ENCODE measurements around the gene C20orf144.

Gene C20orf144

DNA sequence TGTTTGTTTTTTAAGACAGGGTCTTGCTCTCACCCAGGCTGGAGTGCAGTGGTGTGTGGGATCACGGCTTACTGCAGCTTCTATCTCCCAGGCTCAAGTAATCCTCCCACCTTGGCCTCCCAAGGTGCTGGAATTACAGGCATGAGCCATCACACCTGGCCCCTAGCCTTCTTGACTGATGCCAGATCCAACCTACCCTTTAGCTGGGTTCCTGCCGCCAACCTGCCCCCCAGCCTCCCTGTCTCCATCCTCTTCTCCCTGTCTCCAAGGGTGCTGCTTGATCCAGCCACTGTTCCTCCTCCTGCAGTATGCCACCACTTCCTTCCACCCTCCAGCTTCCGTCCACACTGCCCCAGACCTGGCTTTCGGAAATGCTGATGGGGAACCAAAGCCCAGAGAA lies 3.2 kb upstream of the C20orf144 start:
- DNase-seq (no peak), ATAC-seq (ENCODE audit: insufficient read depth, low read depth) (no peak)
- no peaks in the 10 kb centered on the region for H3K27me3 ChIP-seq (ENCODE audit: insufficient read depth, low read length, poor library complexity)
- no peaks in the 10 kb centered on the region for H3K9me3 ChIP-seq (ENCODE audit: insufficient read depth, low read length, severe bottlenecking)
- peaks cover 3% of the 10 kb centered on the region; the same call in 1 of the 2 replicates for H3K36me3 ChIP-seq (ENCODE audit: insufficient read depth, low read length)
- no peak overlapping the region for H3K27ac ChIP-seq (ENCODE audit: low read length)
- no peak overlapping the region for H3K4me2 ChIP-seq (ENCODE audit: insufficient read depth, low read length)
- no peaks in the 10 kb centered on the region for H4K20me1 ChIP-seq (ENCODE audit: insufficient read depth, low read length)
- H2AFZ ChIP-seq (ENCODE audit: low read depth, low read length): no peak overlapping the region
- no peak for TF ChIP-seq EZH2 (IDR thresholded peaks at IDR 0.05; ENCODE audit: borderline replicate concordance, low read depth, low read length, severe bottlenecking)
- TF ChIP-seq, protein P1, sequence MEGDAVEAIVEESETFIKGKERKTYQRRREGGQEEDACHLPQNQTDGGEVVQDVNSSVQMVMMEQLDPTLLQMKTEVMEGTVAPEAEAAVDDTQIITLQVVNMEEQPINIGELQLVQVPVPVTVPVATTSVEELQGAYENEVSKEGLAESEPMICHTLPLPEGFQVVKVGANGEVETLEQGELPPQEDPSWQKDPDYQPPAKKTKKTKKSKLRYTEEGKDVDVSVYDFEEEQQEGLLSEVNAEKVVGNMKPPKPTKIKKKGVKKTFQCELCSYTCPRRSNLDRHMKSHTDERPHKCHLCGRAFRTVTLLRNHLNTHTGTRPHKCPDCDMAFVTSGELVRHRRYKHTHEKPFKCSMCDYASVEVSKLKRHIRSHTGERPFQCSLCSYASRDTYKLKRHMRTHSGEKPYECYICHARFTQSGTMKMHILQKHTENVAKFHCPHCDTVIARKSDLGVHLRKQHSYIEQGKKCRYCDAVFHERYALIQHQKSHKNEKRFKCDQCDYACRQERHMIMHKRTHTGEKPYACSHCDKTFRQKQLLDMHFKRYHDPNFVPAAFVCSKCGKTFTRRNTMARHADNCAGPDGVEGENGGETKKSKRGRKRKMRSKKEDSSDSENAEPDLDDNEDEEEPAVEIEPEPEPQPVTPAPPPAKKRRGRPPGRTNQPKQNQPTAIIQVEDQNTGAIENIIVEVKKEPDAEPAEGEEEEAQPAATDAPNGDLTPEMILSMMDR (IDR thresholded peaks at IDR 0.05; ENCODE audit: borderline replicate concordance, extremely low read depth, low read length, poor library complexity, severe bottlenecking): no peak
- H3K4me1 ChIP-seq (ENCODE audit: insufficient read depth, low read length): peaks cover 12% of the 10 kb centered on the region
- no peak overlapping the region for H3K9ac ChIP-seq (ENCODE audit: low read depth, low read length)
- no peak overlapping the region for H3K4me3 ChIP-seq (ENCODE audit: low read depth in 1 of 2, low read length in 2 of 2)
- H3K79me2 ChIP-seq (ENCODE audit: insufficient read depth, low read length): no peaks in the 10 kb centered on the region

DNA sequence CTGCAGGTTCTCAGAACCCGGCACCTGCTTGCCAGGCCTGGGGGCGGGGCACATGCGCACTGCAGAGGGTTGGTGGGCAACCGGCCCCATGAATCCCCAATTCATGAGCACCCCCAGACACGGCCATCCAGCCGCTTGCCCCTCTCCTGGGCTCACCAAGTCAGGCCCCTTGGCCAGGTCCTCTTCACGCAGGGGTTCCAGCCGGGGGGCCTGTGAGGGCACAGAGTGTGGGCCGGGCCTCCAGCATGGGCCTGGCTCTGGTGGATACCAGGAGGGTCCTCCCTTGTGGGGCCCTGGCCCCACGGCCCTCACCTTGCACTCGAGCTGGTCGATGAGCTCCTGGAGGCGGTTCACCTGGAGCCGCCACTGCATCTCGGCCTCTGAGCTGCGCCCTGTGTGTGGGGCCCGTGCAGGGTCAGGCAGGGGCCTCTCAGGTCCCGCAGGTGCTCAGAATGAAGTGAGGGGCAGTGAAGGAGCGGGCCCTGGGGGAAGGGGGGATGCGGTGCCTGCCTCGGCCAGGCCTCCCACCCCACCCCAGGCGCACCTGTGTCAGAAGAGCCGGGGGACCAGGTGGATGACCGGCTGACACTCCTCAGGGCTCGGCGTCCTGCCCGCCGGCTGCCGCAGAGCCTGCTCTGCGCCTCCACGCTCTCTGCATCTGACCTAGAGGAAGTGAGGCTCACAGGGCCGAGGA lies 2.6 kb upstream of the C20orf144 start:
- peaks cover 18% of the 10 kb centered on the region for H3K4me1 ChIP-seq (ENCODE audit: insufficient read depth, low read length)
- H3K4me3 ChIP-seq (ENCODE audit: low read depth in 1 of 2, low read length in 2 of 2): no peak overlapping the region
- no peaks in the 10 kb centered on the region for H3K9me3 ChIP-seq (ENCODE audit: insufficient read depth, low read length, severe bottlenecking)
- DNase-seq: no peak
- TF ChIP-seq, protein P1 (IDR thresholded peaks at IDR 0.05; ENCODE audit: borderline replicate concordance, extremely low read depth, low read length, poor library complexity, severe bottlenecking): no peak
- peaks cover 3% of the 10 kb centered on the region; the same call in 1 of the 2 replicates for H3K36me3 ChIP-seq (ENCODE audit: insufficient read depth, low read length)
- no peaks in the 10 kb centered on the region for H4K20me1 ChIP-seq (ENCODE audit: insufficient read depth, low read length)
- H3K79me2 ChIP-seq (ENCODE audit: insufficient read depth, low read length): no peaks in the 10 kb centered on the region
- no peak for ATAC-seq (ENCODE audit: insufficient read depth, low read depth)
- no peak overlapping the region for H3K27ac ChIP-seq (ENCODE audit: low read length)
- H2AFZ ChIP-seq (ENCODE audit: low read depth, low read length): no peak overlapping the region
- H3K27me3 ChIP-seq (ENCODE audit: insufficient read depth, low read length, poor library complexity): no peaks in the 10 kb centered on the region
- H3K9ac ChIP-seq (ENCODE audit: low read depth, low read length): no peak overlapping the region
- no peak overlapping the region for H3K4me2 ChIP-seq (ENCODE audit: insufficient read depth, low read length)

DNA sequence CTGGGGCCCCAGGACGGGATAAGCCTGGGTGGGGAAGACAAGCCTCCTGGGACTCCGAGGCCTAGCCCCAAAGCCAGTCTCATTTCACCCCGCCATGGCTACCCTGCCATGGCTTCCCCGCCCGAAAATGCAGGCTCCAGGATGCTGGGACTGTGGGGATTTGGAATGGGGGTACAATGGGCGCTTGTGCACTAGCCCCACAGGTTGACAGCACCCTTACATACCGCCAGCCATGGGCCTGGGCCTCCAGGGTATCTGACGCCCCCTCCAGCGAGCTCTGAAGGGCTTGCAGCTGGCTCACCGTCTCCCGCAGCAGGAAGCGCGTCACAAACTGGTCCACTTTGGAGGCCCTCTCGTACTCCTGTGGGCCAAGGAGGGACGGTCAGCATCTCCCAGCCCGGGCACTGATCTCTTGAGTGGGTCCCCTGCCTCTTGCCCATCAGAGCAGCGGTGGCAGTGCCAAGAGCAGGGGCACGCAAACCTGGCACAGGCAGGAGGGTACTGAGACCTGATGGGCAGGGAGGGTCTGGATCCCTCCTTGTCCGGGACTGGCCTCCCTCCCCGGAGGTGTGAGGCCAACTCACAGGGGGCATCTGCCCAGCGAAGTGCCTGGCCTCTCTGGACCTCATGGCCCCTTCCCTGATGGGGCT lies 2.0 kb upstream of the C20orf144 start:
- no peaks in the 10 kb centered on the region for H3K27me3 ChIP-seq (ENCODE audit: insufficient read depth, low read length, poor library complexity)
- H3K4me3 ChIP-seq (ENCODE audit: low read depth in 1 of 2, low read length in 2 of 2): no peak overlapping the region
- DNase-seq: no peak
- H3K4me1 ChIP-seq (ENCODE audit: insufficient read depth, low read length): peaks cover 21% of the 10 kb centered on the region
- no peak overlapping the region for H3K27ac ChIP-seq (ENCODE audit: low read length)
- no peak overlapping the region for H3K4me2 ChIP-seq (ENCODE audit: insufficient read depth, low read length)
- H3K9me3 ChIP-seq (ENCODE audit: insufficient read depth, low read length, severe bottlenecking): no peaks in the 10 kb centered on the region
- TF ChIP-seq EZH2 (IDR thresholded peaks at IDR 0.05; ENCODE audit: borderline replicate concordance, low read depth, low read length, severe bottlenecking): no peak
- TF ChIP-seq, protein P1 (IDR thresholded peaks at IDR 0.05; ENCODE audit: borderline replicate concordance, extremely low read depth, low read length, poor library complexity, severe bottlenecking): no peak
- H4K20me1 ChIP-seq (ENCODE audit: insufficient read depth, low read length): no peaks in the 10 kb centered on the region
- H3K9ac ChIP-seq (ENCODE audit: low read depth, low read length): no peak overlapping the region
- peaks cover 3% of the 10 kb centered on the region; the same call in 1 of the 2 replicates for H3K36me3 ChIP-seq (ENCODE audit: insufficient read depth, low read length)
- H2AFZ ChIP-seq (ENCODE audit: low read depth, low read length): no peak overlapping the region
- no peaks in the 10 kb centered on the region for H3K79me2 ChIP-seq (ENCODE audit: insufficient read depth, low read length)
- no peak for ATAC-seq (ENCODE audit: insufficient read depth, low read depth)
